Caki2 (cell line): Measurements from ENCODE around the gene PRDX6. TPM values are rescaled to one million over a fixed set of nuclear protein-coding genes. Genes with fewer than 3 reads are reported as not detected.

ENCODE experiments used
- DNase-seq: peaks from one replicate; pipeline ENCODE4 v3.0.0-alpha.2; 2015; ENCODE audit warnings: low read depth
- in situ Hi-C: cut with HindIII; loops from 2 replicates; pipeline ENCODE4 v1.10.0; 2016; ENCODE audit warnings: low sequenced_read_pairs, low pct_unique_long_range_greater_than_20kb, mixed read lengths
- total RNA-seq: library from RNA; depleted of rRNA; stranded (reverse); fragments of >200 nt; shearing (Covaris generic); gene quantifications from 2 replicates; pipeline ENCODE4 v1.2.3, GENCODE V29; 2014; ENCODE audit warnings: low replicate concordance; rRNA removed

PRDX6 gene
- total RNA-seq, 1 experiment from 2014 or later: 251 TPM

GRCh38 chr1:173525926-173526325 lies 48.8 kb downstream of the PRDX6 start:
- in situ Hi-C loops: no loop called here
- DNase-seq: no peak

- in situ Hi-C loops: no loop called here
Measured at GRCh38 chr1:173527151-173527826, 50.2 kb downstream of the PRDX6 start.

GRCh38 chr1:173529106-173529505 lies 52.0 kb downstream of the PRDX6 start:
- DNase-seq: no peak
- in situ Hi-C loops: no loop called here

More at GRCh38 chr1:173527151-173527826, 50.2 kb downstream of the PRDX6 start:
- DNase-seq: no peak

DNA sequence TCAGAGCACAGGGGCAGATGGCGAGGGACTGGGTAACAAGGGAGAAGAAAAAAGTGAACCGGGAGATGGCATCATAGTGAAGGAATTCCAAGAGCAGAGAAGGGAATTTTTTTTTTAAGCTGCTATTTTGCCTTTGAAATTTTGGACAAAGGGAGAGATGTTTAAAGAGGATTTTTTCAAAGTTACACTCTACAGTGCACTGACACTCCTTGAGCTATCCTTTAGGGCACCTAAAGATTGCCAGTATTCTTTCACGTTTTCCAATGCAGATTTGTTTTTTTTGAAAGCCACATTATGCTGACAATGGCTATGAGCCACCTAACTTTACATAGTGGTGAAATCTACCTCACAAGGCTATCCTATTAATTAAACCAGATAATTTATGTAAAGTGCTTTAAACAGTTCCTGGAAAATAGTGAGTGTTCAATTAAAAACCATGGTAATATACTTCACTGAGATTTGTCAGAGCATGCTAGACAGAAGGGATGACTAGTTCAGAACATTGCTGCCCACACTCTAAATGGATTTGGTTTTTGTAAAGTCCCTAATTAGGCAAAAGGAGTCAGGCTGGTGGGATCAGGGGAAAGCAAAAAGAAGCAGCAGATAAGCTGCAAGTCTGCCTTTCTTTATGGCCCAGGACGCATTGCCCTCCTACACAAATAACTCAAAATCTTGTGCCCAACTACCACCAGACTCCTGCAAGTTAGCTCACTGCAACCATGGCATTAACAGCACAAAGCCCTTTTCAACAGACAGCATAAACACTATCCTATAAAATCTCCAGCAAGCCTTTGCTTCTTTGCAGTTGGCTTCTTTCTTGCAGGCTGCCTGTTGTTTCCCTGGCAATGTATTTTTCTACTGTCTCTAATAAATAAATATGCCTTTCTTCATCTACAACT lies 53.9 kb downstream of the PRDX6 start:
- no peak for DNase-seq
- in situ Hi-C loops: no loop called here

DNA sequence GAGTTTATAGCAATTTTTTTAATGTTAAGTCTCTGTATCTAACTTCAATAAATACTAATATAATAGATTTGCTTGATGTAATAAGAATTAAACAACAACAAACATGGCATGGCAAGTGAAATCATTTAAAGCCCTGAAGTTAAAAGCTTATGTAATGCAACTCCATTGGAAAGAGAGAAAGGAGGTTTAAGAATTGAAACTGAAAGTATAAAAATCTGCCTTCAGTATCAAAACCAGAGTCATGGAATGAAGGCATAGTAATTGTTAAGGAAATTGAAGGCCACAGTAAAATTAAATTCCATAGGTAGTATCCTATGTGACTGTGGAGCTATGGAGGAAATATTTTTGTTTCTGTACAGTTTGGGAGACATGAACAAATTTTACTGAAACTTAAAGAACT lies 55.1 kb downstream of the PRDX6 start:
- in situ Hi-C loops: no loop called here
- no peak for DNase-seq

DNA sequence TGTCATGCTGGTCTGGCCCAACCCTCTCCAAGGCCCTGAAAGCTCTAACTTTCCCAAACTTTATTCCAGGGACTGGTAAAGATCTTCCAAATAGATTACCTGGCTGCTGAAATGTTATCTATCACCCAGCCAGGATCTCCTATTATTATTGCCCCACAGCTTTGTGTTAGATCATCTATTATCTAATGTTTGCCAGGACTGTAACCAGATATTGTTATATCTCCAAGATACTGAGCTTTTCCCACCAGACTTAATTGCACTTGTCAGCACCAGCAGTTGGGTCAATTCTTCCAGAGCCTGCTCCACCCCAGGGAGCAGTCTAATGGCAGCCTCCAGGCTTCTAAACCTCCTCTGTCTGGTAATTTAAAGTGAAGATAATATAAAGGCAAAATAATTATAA lies 59.1 kb downstream of the PRDX6 start:
- in situ Hi-C loops: no loop called here
- DNase-seq: no peak

Other genes with a start within 250 kb of the PRDX6 start
- gene SLC9C2, start 125.7 kb downstream of the PRDX6 start, total RNA-seq: not detected in 2 replicates
- gene TEX50, start 158.0 kb downstream of the PRDX6 start, total RNA-seq: not detected in 2 replicates
- gene ANKRD45, start 192.5 kb downstream of the PRDX6 start, total RNA-seq: 0.91 and 1.9 TPM in 2 replicates
- 1.8 and 20.1 TPM in 2 replicates for gene KLHL20, start 237.6 kb downstream of the PRDX6 start, total RNA-seq